ENCODE results near the gene CELA3B.
"Not testable (repeated sequence)": the region's sequence is repeated elsewhere in the genome, so short reads cannot be mapped to it uniquely, and the experiment has no call there.

GRCh38 chr1:21983539-21983938 is 6.7 kb downstream of the CELA3B start:
- TF ChIP-seq, protein P1, sequence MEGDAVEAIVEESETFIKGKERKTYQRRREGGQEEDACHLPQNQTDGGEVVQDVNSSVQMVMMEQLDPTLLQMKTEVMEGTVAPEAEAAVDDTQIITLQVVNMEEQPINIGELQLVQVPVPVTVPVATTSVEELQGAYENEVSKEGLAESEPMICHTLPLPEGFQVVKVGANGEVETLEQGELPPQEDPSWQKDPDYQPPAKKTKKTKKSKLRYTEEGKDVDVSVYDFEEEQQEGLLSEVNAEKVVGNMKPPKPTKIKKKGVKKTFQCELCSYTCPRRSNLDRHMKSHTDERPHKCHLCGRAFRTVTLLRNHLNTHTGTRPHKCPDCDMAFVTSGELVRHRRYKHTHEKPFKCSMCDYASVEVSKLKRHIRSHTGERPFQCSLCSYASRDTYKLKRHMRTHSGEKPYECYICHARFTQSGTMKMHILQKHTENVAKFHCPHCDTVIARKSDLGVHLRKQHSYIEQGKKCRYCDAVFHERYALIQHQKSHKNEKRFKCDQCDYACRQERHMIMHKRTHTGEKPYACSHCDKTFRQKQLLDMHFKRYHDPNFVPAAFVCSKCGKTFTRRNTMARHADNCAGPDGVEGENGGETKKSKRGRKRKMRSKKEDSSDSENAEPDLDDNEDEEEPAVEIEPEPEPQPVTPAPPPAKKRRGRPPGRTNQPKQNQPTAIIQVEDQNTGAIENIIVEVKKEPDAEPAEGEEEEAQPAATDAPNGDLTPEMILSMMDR (IDR thresholded peaks at IDR 0.05 in 8 of 11, conservative IDR thresholded peaks at IDR 0.05 in 3 of 11): not testable (repeated sequence)
- TF ChIP-seq POLR2A, POLR2AphosphoS5 (IDR thresholded peaks at IDR 0.05): not testable (repeated sequence)
